ENCODE results near the gene UGT1A6.

GRCh38 chr2:233760043-233760442 lies 67.4 kb downstream of the UGT1A6 start, which contains the start of gene UGT1A1:
- no peak for TF ChIP-seq GATA2 (IDR thresholded peaks at IDR 0.05; ENCODE audit: low read depth, low read length)
- no peak for TF ChIP-seq GATA3 (IDR thresholded peaks at IDR 0.05; ENCODE audit: low read depth, low read length)

Measured in SH-SY5Y (cell line).